Activated CD4-positive, alpha-beta T cell treated with anti-CD3 and anti-CD28 coated beads for 36 hours (primary cell): ENCODE data around the gene KATNAL1. TPM values are rescaled to one million over a fixed set of nuclear protein-coding genes. Genes with fewer than 3 reads are reported as not detected.

Experiments
- ATAC-seq: fragments of 200-7000 bp; cut with Tn5 transposase; one replicate; pipeline ENCODE4 v1.10.0; 2021; ENCODE audit warnings: mild to moderate bottlenecking, moderate library complexity
- CTCF ChIA-PET: fragments of 350-600 bp; sonication (Branson Sonifier 250); formaldehyde crosslinking; loops from one replicate; lab custom pipeline; 2021; ENCODE audit warnings: antibody characterized with exemption; lab: Charles Lee
- POLR2A ChIA-PET: fragments of 350-600 bp; sonication (Branson Sonifier 250); formaldehyde crosslinking; loops from one replicate; lab custom pipeline; 2021; ENCODE audit warnings: antibody characterized with exemption, inconsistent platforms; lab: Charles Lee
- DNase-seq: peaks from one replicate; pipeline ENCODE4 v3.0.0-alpha.2; 2020
- H3K27ac Mint-ChIP-seq: one replicate; pipeline ENCODE4 v1.8.0; 2021; ENCODE audit warnings: mixed read lengths
- H3K27me3 Mint-ChIP-seq: one replicate; pipeline ENCODE4 v1.8.0; 2021; ENCODE audit warnings: mixed read lengths
- H3K36me3 Mint-ChIP-seq: one replicate; pipeline ENCODE4 v1.8.0; 2021; ENCODE audit warnings: low read depth, mixed read lengths
- H3K4me1 Mint-ChIP-seq: one replicate; pipeline ENCODE4 v1.8.0; 2021; ENCODE audit warnings: mixed read lengths
- H3K4me3 Mint-ChIP-seq: one replicate; pipeline ENCODE4 v1.8.0; 2021; ENCODE audit warnings: mild to moderate bottlenecking, moderate library complexity, mixed read lengths
- H3K9me3 Mint-ChIP-seq: one replicate; pipeline ENCODE4 v1.8.0; 2021; ENCODE audit warnings: low read depth, mixed read lengths
- intact Hi-C, 2 experiments: fragments of 100-400 bp; cut with DNase I in 1 of 2; cut with micrococcal nuclease in 1 of 2; formaldehyde crosslinking; loops; one replicate each; pipeline versions ENCODE4 v1.14.2 to v1.15.1; 2022 to 2024; cut with DNase I, micrococcal nuclease
- total RNA-seq, 2 experiments: library from RNA; stranded (reverse); gene quantifications; one replicate each; pipeline ENCODE4 v1.2.3, GENCODE V29; 2021

KATNAL1 gene
- total RNA-seq, 2 experiments from 2014 or later, result 10.9 to 12.5 TPM

- H3K27ac Mint-ChIP-seq, result no peak overlapping the region
- peaks cover 36% of the 10 kb centered on the region for H3K4me1 Mint-ChIP-seq
- no peaks in the 10 kb centered on the region for H3K36me3 Mint-ChIP-seq
- intact Hi-C loops, result no loop called here
- H3K9me3 Mint-ChIP-seq, result no peaks in the 10 kb centered on the region
- ChIA-PET CTCF (interaction anchor here (1.1 to 1.3 kb wide), 3 partner anchors 8 to 40 kb away, joined by 3 to 5 read pairs (median 5); no protein-coding TSS in a partner anchor), POLR2A (interaction anchor here (1.1 kb wide), 1 partner anchor 40 kb away, joined by 3 read pairs; no protein-coding TSS in a partner anchor)
- DNase-seq (no peak), ATAC-seq (no peak)
- H3K27me3 Mint-ChIP-seq, result no peaks in the 10 kb centered on the region
- H3K4me3 Mint-ChIP-seq, result no peak overlapping the region
These were observed 38.2 kb upstream of the KATNAL1 start for GRCh38 chr13:30345426-30346100.

- Mint-ChIP-seq H3K27ac (no peak overlapping the region), H3K36me3 (no peaks in the 10 kb centered on the region), H3K27me3 (no peaks in the 10 kb centered on the region), H3K9me3 (no peaks in the 10 kb centered on the region), H3K4me3 (no peak overlapping the region), H3K4me1 (peaks cover 31% of the 10 kb centered on the region)
- CTCF ChIA-PET, result interaction anchor here (0.6 to 1.8 kb wide), 5 partner anchors 10 to 229 kb away, joined by 3 to 4 read pairs (median 4); no protein-coding TSS in a partner anchor
- ATAC-seq (no peak), DNase-seq (no peak)
- intact Hi-C loops, result no loop called here
- POLR2A ChIA-PET, result no interaction called here
These were observed 34.6 kb upstream of the KATNAL1 start for GRCh38 chr13:30341815-30342570.

DNA sequence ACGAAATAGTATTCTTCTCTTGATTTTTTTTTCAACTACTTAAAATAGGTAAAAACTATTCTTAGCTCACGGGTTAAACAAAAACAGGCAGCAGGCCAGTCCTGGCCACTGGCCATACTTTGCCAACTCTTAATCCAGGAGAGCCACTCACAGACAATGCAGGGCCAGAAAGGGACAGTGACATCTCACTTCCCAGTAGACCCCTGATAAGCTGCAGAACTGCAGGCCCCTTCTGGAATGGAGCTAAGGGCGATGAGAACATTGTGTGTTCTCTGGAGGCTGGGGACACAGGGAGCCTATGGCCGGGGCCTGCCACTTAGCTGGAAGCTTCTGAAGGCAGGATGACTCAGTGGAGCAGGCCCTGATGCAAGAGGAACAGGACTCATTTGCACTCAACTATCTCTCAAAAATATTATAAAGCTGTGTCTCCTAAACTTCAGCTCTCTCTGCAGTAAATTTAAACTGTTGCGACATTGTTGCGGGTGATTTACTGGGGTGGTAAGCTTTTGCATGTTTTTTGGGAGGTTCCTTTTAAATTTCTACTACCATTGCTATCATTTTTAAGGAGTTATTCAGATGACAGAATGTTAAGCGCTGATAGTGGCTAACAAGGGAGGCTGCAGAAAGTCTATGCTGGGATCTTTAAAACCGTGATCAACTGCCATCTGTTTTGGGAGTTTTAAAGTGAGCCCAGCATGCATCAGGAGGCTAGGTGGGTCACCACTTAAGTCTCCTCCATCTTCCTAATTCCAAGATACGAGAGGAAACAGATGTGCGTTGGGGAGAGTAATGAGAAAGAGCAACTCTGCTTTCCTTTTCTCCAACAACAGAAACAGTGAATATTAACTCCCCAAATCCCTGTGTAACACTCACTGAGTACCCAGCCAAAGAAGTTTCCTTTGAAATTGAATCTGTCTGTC is 33.2 kb upstream of the KATNAL1 start:
- H3K4me1 Mint-ChIP-seq, result peaks cover 23% of the 10 kb centered on the region
- ChIA-PET CTCF (interaction anchor here (0.8 to 1.8 kb wide), 3 partner anchors 12 to 208 kb away, joined by 3 to 4 read pairs (median 3); no protein-coding TSS in a partner anchor), POLR2A (interaction anchor here (0.7 kb wide), 1 partner anchor 504 kb away, joined by 5 read pairs; no protein-coding TSS in a partner anchor)
- intact Hi-C loops, result no loop called here
- H3K36me3 Mint-ChIP-seq, result no peaks in the 10 kb centered on the region
- H3K9me3 Mint-ChIP-seq, result no peaks in the 10 kb centered on the region
- no peak overlapping the region for H3K4me3 Mint-ChIP-seq
- H3K27ac Mint-ChIP-seq, result no peak overlapping the region
- no peak for ATAC-seq
- DNase-seq, result no peak
- H3K27me3 Mint-ChIP-seq, result no peaks in the 10 kb centered on the region

DNA sequence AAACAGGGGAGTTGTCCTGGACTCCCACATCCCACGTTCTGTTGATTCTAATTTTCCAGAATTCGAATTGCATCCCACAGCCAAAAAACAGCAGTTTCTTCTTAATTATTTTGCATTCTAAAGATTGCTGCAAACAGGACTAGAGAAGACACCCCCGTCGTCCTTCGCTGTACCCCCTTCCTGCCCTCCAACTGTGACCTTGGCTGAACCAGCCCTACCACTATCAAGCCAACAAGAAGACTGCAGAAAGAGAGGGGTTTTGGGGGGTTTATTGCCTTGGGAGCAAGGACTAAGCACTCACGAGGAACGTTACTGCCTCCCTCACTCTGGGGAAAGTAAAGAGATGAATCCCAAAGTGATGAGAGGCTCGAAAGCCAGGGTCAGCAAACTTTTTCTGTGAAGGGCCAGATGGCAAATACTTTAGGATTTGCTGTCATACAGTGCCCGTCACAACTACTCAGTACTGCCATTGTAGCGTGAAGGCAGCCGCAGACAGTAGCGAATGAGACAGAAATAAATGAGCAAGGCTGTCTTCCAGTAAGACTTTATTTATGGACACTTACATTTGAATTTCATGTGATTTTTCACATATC is 32.5 kb upstream of the KATNAL1 start:
- no peaks in the 10 kb centered on the region for H3K9me3 Mint-ChIP-seq
- ATAC-seq (no peak), DNase-seq (no peak)
- peaks cover 17% of the 10 kb centered on the region for H3K4me1 Mint-ChIP-seq
- no peak overlapping the region for H3K4me3 Mint-ChIP-seq
- intact Hi-C loops, result no loop called here
- no peaks in the 10 kb centered on the region for H3K27me3 Mint-ChIP-seq
- H3K27ac Mint-ChIP-seq, result no peak overlapping the region
- POLR2A ChIA-PET, result no interaction called here
- H3K36me3 Mint-ChIP-seq, result no peaks in the 10 kb centered on the region
- CTCF ChIA-PET, result interaction anchor here (0.8 to 1.8 kb wide), 2 partner anchors 13 to 208 kb away, joined by 3 to 4 read pairs; no protein-coding TSS in a partner anchor

DNA sequence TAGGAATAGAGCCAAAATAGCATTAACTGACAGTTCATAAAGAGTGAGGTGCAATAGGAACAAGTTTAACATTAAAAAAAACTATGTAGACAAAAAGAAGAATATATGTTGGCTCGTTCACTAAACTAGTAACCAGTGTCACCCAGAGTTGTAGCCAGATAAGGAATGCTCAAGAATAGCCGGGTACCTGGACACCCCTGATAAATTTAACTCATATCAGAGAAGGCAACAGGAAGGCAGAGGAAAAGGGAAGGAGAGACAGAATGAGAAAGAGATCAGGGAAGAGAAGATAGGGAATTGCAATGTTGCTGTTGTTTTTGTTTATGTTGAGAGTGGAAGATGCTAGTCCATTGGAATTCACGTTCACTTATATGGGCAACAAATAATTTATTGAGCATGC is 31.6 kb upstream of the KATNAL1 start:
- DNase-seq, result no peak
- no peak overlapping the region for H3K4me3 Mint-ChIP-seq
- no peaks in the 10 kb centered on the region for H3K36me3 Mint-ChIP-seq
- H3K4me1 Mint-ChIP-seq, result peaks cover 17% of the 10 kb centered on the region
- no peaks in the 10 kb centered on the region for H3K27me3 Mint-ChIP-seq
- H3K9me3 Mint-ChIP-seq, result no peaks in the 10 kb centered on the region
- intact Hi-C loops, result no loop called here
- no peak overlapping the region for H3K27ac Mint-ChIP-seq
- CTCF ChIA-PET, result interaction anchor here (4.1 kb wide), 1 partner anchor 207 kb away, joined by 22 read pairs; no protein-coding TSS in a partner anchor
- POLR2A ChIA-PET, result no interaction called here
- no peak for ATAC-seq

GRCh38 chr13:30338331-30338851 is 31.0 kb upstream of the KATNAL1 start:
- intact Hi-C loops, result no loop called here
- ChIA-PET CTCF (interaction anchor here (1.2 to 4.1 kb wide), 2 partner anchors 28 to 206 kb away, joined by 3 to 22 read pairs; no protein-coding TSS in a partner anchor), POLR2A (no interaction called here)
- Mint-ChIP-seq H3K9me3 (no peaks in the 10 kb centered on the region), H3K27ac (no peak overlapping the region), H3K36me3 (no peaks in the 10 kb centered on the region), H3K4me1 (peaks cover 15% of the 10 kb centered on the region), H3K27me3 (no peaks in the 10 kb centered on the region), H3K4me3 (no peak overlapping the region)
- no peak for DNase-seq
- no peak for ATAC-seq

- intact Hi-C loops, result no loop called here
- CTCF ChIA-PET, result interaction anchor here (0.5 to 4.1 kb wide), 6 partner anchors 8 to 206 kb away, joined by 3 to 22 read pairs (median 4); no protein-coding TSS in a partner anchor
- POLR2A ChIA-PET, result interaction anchor here (0.7 kb wide), 1 partner anchor 135 kb away, joined by 3 read pairs; no protein-coding TSS in a partner anchor
- ATAC-seq (peak; percentile 58), DNase-seq (no peak)
- H3K27me3 Mint-ChIP-seq, result no peaks in the 10 kb centered on the region
- peaks cover 15% of the 10 kb centered on the region for H3K4me1 Mint-ChIP-seq
- no peaks in the 10 kb centered on the region for H3K36me3 Mint-ChIP-seq
- no peak overlapping the region for H3K27ac Mint-ChIP-seq
- H3K4me3 Mint-ChIP-seq, result no peak overlapping the region
- no peaks in the 10 kb centered on the region for H3K9me3 Mint-ChIP-seq
These were observed 29.8 kb upstream of the KATNAL1 start for GRCh38 chr13:30337061-30337610.

GRCh38 chr13:30334663-30335386 is 27.5 kb upstream of the KATNAL1 start:
- Mint-ChIP-seq H3K4me1 (peaks cover 15% of the 10 kb centered on the region), H3K9me3 (no peaks in the 10 kb centered on the region), H3K27ac (no peak overlapping the region), H3K4me3 (no peak overlapping the region), H3K27me3 (no peaks in the 10 kb centered on the region), H3K36me3 (no peaks in the 10 kb centered on the region)
- ChIA-PET POLR2A (no interaction called here), CTCF (interaction anchor here (0.6 to 4.1 kb wide), 7 partner anchors 9 to 475 kb away, joined by 3 to 22 read pairs (median 5); no protein-coding TSS in a partner anchor)
- peak; percentile 29 for DNase-seq
- intact Hi-C loops, result loop anchor here (1.0 to 2.0 kb wide), 2 partner anchors 202 to 203 kb away; no protein-coding TSS in a partner anchor
- peak; percentile 61 for ATAC-seq

- intact Hi-C loops, result loop anchor here in 1 of 2 experiments (2.0 kb wide), 1 partner anchor 201 kb away; no protein-coding TSS in a partner anchor
- Mint-ChIP-seq H3K36me3 (no peaks in the 10 kb centered on the region), H3K4me3 (no peak overlapping the region), H3K27ac (no peak overlapping the region), H3K4me1 (peaks cover 15% of the 10 kb centered on the region), H3K27me3 (no peaks in the 10 kb centered on the region), H3K9me3 (no peaks in the 10 kb centered on the region)
- no peak for DNase-seq
- ChIA-PET POLR2A (no interaction called here), CTCF (interaction anchor here (0.7 to 3.3 kb wide), 3 partner anchors 10 to 201 kb away, joined by 3 to 13 read pairs (median 7); no protein-coding TSS in a partner anchor)
- no peak for ATAC-seq
These were observed 26.3 kb upstream of the KATNAL1 start for GRCh38 chr13:30333616-30334015.
